ENCODE measurements around the gene MYL6.
A peak's percentile ranks its signal among the peaks of the same experiment; 100 is the strongest.

Gene MYL6

GRCh38 chr12:56158029-56158925 is at the start of gene MYL6:
Gene MYL6, plus strand, starts transcription at chr12:56158359. Its CDS starts 43 bp downstream, at chr12:56158402.
- DNase-seq = peak; percentile 95

GRCh38 chr12:56110571-56110970 is 47.6 kb upstream of the MYL6 start:
- DNase-seq = no peak

- no peak for DNase-seq
Measured at GRCh38 chr12:56114084-56114483, 44.1 kb upstream of the MYL6 start.

GRCh38 chr12:56115329-56115728 is 42.8 kb upstream of the MYL6 start:
- no peak for DNase-seq

GRCh38 chr12:56116267-56117081 is 41.7 kb upstream of the MYL6 start, which contains the start of gene RPL41:
Gene RPL41, plus strand, starts transcription at chr12:56116633.
- DNase-seq = peak; percentile 95

- DNase-seq = peak; percentile 20
Measured at GRCh38 chr12:56117082-56117706, 41.0 kb upstream of the MYL6 start.

GRCh38 chr12:56117778-56118687 is 40.1 kb upstream of the MYL6 start, which contains the start of gene ZC3H10:
Gene ZC3H10, plus strand, starts transcription at chr12:56118266. Its CDS starts 2,297 bp downstream, at chr12:56120563.
- DNase-seq = peak; percentile 99

GRCh38 chr12:56118688-56119357 is 39.3 kb upstream of the MYL6 start:
- DNase-seq = no peak

- peak; percentile 71 for DNase-seq
Measured at GRCh38 chr12:56119361-56119796, 38.8 kb upstream of the MYL6 start.

GRCh38 chr12:56120158-56120846 is 37.9 kb upstream of the MYL6 start:
- no peak for DNase-seq

GRCh38 chr12:56121204-56121870 is 36.8 kb upstream of the MYL6 start:
- no peak for DNase-seq

GRCh38 chr12:56122637-56123036 is 35.5 kb upstream of the MYL6 start:
- DNase-seq = no peak

GRCh38 chr12:56124133-56124532 is 34.0 kb upstream of the MYL6 start:
- DNase-seq = no peak

GRCh38 chr12:56126732-56127239 is 31.4 kb upstream of the MYL6 start:
- no peak for DNase-seq

- DNase-seq = no peak
Measured at GRCh38 chr12:56127485-56127887, 30.7 kb upstream of the MYL6 start.

GRCh38 chr12:56127888-56128669 is 30.1 kb upstream of the MYL6 start, which contains the start of gene ESYT1:
Gene ESYT1, plus strand, starts transcription at chr12:56128267. Its CDS starts 53 bp downstream, at chr12:56128320.
- DNase-seq = peak; percentile 99

GRCh38 chr12:56128670-56129205 is 29.4 kb upstream of the MYL6 start:
- DNase-seq = peak; percentile 38

- peak; percentile 70 for DNase-seq
Measured at GRCh38 chr12:56129206-56129941, 28.8 kb upstream of the MYL6 start.
